ENCODE measurements around the gene XRCC3. TPM values are rescaled to one million over a fixed set of nuclear protein-coding genes. Genes with fewer than 3 reads are reported as not detected.

XRCC3 gene
- total and polyA plus RNA-seq, 10 of the 15 experiments (the other 5 are each of a cell fraction or from before 2014, with no cell fraction given) = 0.37 to 52.0 (median 26.8) TPM

- no peak for TF ChIP-seq CUX1 (IDR thresholded peaks at IDR 0.05; ENCODE audit: insufficient replicate concordance, low read depth, low read length)
- no peak for TF ChIP-seq BACH1 (IDR thresholded peaks at IDR 0.05; ENCODE audit: borderline replicate concordance)
- no peak for TF ChIP-seq MEF2B (IDR thresholded peaks at IDR 0.05; ENCODE audit: partially characterized antibody, poor library complexity, severe bottlenecking)
- no peak for TF ChIP-seq GABPA (IDR thresholded peaks at IDR 0.05; ENCODE audit: low read depth)
- TF ChIP-seq SRF (IDR thresholded peaks at IDR 0.05; ENCODE audit: low read depth in 2 of 2, low read length in 2 of 2) = no peak
These were observed 43.3 kb downstream of the XRCC3 start (continued) for GRCh38 chr14:103671911-103672310.

DNA sequence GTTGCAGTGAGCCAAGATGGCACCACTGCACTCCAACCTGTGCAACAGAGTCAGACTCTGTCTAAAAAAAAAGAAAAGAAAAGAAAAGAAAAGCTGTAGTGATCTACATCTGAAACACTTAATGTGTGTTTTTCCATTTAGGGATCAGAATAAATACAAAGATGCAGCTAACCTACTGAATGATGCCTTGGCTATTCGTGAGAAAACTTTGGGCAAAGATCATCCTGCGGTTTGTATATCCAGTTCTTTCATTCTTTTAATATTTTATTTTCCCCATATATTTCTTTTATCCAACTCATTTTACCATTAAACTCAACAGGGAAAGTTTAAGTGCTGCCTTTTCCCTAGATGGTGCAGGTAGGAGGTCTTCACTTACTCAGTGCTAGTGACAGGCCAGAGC is 45.9 kb downstream of the XRCC3 start:
- no peak overlapping the region for H3K9ac ChIP-seq (ENCODE audit: control insufficient read depth, insufficient read depth, low read length)
- in situ Hi-C loops (cut with MboI) (no loop called here), intact Hi-C loops (cut with micrococcal nuclease; ENCODE audit: unreplicated experiment) (no loop called here)
- FAIRE-seq = no peak
- H3K4me1 ChIP-seq (ENCODE audit: control insufficient read depth, insufficient read depth, low read length) = no peaks in the 10 kb centered on the region
- no peak overlapping the region for H3K27ac ChIP-seq (ENCODE audit: control insufficient read depth, insufficient read depth)
- BruUV-seq (replicated peaks) = no TSS peak
- no peak for DNase-seq (ENCODE audit: low read depth, low spot score)
- POLR2A ChIA-PET = interaction anchor here (0.6 kb wide), 2 partner anchors 36 to 148 kb away, joined by 3 read pairs; no protein-coding TSS in a partner anchor
- TF ChIP-seq SMAD5 (IDR thresholded peaks at IDR 0.05; ENCODE audit: low read depth) = no peak
- TF ChIP-seq CBX5 (IDR thresholded peaks at IDR 0.05; ENCODE audit: low read depth) = no peak
- TF ChIP-seq KDM1A (IDR thresholded peaks at IDR 0.05; ENCODE audit: borderline replicate concordance) = no peak
- TF ChIP-seq BRCA1 (IDR thresholded peaks at IDR 0.05; ENCODE audit: low read depth, low read length) = no peak
- H2AFZ ChIP-seq (ENCODE audit: control insufficient read depth, low read depth, low read length) = no peak overlapping the region
- no peaks in the 10 kb centered on the region for H4K20me1 ChIP-seq (ENCODE audit: control insufficient read depth, insufficient read depth)
- H3K4me3 ChIP-seq = no peak overlapping the region
- H3K79me2 ChIP-seq (ENCODE audit: control insufficient read depth, insufficient read depth, low read length) = no peaks in the 10 kb centered on the region
- RAD21 ChIA-PET (ENCODE audit: unreplicated experiment) = no interaction called here
- SMC1A ChIA-PET (ENCODE audit: uncharacterized antibody, unreplicated experiment) = interaction anchor here (1.0 to 1.3 kb wide), 2 partner anchors 8 to 11 kb away, joined by 3 read pairs; no protein-coding TSS in a partner anchor
- H3K36me3 ChIP-seq (ENCODE audit: control insufficient read depth in 2 of 2, insufficient read depth in 2 of 2, low read length in 1 of 2) = peaks cover 8 to 33% of the 10 kb centered on the region in 2 experiments
- WGBS (ENCODE audit: insufficient coverage, insufficient replicate concordance, low lambda C conversion rate, missing lambda C conversion rate) = 97% methylated on average over 2 of the region's 2 CpGs
- CTCF ChIA-PET = interaction anchor here (1.2 kb wide), 1 partner anchor 8 kb away, joined by 4 read pairs; no protein-coding TSS in a partner anchor
- no peak for ATAC-seq
- H3K27me3 ChIP-seq (replicated peaks in 1 of 2; ENCODE audit: control insufficient read depth in 2 of 2, insufficient read depth in 2 of 2, low read length in 1 of 2) = no peaks in the 10 kb centered on the region
- no peaks in the 10 kb centered on the region for H3K9me3 ChIP-seq (replicated peaks; ENCODE audit: control insufficient read depth, insufficient read depth, low read length)
- no peak overlapping the region for H3K4me2 ChIP-seq (ENCODE audit: control insufficient read depth, insufficient read depth)
